ENCODE measurements around the gene MRPS15.

DNA sequence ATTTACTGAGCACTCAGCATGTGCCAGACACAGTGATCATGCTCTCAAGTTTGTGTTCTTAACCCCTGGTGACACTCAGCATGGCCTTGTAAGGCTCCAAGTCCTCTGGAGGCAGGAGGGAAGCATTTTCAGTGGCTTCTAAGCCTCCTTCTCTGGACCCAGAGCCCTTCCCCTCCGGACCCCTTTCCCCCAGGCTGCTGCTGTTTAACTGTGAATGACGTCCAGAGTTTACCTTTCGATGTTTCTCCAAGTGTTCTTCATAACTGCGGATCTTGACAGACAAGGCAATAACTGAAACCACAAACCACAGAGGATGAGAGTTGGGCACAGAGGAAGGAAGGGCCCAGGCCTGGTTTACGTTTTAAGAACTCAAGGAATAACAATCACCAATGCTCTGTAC is 6.5 kb downstream of the MRPS15 start:
- TF ChIP-seq TCF4 (CRISPR knock-in tag; IDR thresholded peaks at IDR 0.05; ENCODE audit: borderline replicate concordance) (no peak), SNAI2 (CRISPR knock-in tag; IDR thresholded peaks at IDR 0.05) (no peak), ZNF70 (CRISPR knock-in tag; IDR thresholded peaks at IDR 0.05) (no peak), PPARA (CRISPR knock-in tag; IDR thresholded peaks at IDR 0.05; ENCODE audit: borderline replicate concordance) (no peak), ARNTL (CRISPR knock-in tag; IDR thresholded peaks at IDR 0.05; ENCODE audit: borderline replicate concordance, low read depth) (no peak), ESRRG (CRISPR knock-in tag; IDR thresholded peaks at IDR 0.05) (no peak), ZC3H10 (CRISPR knock-in tag; IDR thresholded peaks at IDR 0.05) (no peak), TOX (CRISPR knock-in tag; IDR thresholded peaks at IDR 0.05; ENCODE audit: borderline replicate concordance) (no peak), ISL1 (CRISPR knock-in tag; IDR thresholded peaks at IDR 0.05) (no peak), RARB (CRISPR knock-in tag; IDR thresholded peaks at IDR 0.05) (no peak), ZFP3 (CRISPR knock-in tag; IDR thresholded peaks at IDR 0.05) (no peak), ZFP30 (CRISPR knock-in tag; IDR thresholded peaks at IDR 0.05) (no peak)
- TF ChIP-seq, protein P1, sequence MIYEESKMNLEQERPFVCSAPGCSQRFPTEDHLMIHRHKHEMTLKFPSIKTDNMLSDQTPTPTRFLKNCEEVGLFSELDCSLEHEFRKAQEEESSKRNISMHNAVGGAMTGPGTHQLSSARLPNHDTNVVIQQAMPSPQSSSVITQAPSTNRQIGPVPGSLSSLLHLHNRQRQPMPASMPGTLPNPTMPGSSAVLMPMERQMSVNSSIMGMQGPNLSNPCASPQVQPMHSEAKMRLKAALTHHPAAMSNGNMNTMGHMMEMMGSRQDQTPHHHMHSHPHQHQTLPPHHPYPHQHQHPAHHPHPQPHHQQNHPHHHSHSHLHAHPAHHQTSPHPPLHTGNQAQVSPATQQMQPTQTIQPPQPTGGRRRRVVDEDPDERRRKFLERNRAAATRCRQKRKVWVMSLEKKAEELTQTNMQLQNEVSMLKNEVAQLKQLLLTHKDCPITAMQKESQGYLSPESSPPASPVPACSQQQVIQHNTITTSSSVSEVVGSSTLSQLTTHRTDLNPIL (CRISPR knock-in tag; IDR thresholded peaks at IDR 0.05; ENCODE audit: low read depth), result no peak
- TF ChIP-seq, protein P2, sequence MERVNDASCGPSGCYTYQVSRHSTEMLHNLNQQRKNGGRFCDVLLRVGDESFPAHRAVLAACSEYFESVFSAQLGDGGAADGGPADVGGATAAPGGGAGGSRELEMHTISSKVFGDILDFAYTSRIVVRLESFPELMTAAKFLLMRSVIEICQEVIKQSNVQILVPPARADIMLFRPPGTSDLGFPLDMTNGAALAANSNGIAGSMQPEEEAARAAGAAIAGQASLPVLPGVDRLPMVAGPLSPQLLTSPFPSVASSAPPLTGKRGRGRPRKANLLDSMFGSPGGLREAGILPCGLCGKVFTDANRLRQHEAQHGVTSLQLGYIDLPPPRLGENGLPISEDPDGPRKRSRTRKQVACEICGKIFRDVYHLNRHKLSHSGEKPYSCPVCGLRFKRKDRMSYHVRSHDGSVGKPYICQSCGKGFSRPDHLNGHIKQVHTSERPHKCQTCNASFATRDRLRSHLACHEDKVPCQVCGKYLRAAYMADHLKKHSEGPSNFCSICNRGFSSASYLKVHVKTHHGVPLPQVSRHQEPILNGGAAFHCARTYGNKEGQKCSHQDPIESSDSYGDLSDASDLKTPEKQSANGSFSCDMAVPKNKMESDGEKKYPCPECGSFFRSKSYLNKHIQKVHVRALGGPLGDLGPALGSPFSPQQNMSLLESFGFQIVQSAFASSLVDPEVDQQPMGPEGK (CRISPR knock-in tag; IDR thresholded peaks at IDR 0.05; ENCODE audit: borderline replicate concordance), result no peak

All from SK-N-SH treated with all-trans-retinoic acid at 6 μM for 48 hours (cell line).